Measurements from ENCODE around the gene ABHD10.
"Not testable (repeated sequence)": the region's sequence is repeated elsewhere in the genome, so short reads cannot be mapped to it uniquely, and the experiment has no call there.

ABHD10 gene

DNA sequence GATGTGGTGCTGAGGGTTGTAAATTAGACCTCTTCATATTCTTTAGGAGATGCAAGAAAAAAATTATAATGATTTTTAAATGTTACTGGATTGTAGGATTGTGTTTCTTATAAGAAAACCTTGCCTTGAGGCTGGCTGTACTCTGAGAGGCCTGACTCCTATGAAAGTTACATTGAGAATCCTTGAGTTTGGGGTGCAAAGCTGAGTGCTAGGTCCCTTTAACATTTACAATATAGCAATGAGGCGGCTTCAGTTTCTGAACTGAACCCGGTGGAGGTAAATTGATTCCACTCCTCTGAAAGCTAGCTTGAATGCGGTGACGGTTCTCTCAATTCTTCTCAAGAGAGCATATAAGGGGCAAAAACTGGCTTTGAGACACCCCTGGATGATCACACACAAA lies 55.6 kb downstream of the ABHD10 start, which contains the start of gene TMPRSS7:
Gene TMPRSS7, plus strand, starts transcription at position 301 of the 400 bp plus-strand sequence. CDS start 110 bp downstream, outside the sequence.
- Histone ChIP-seq H3K27me3 (ENCODE audit: insufficient read depth, low read length, poor library complexity) (no peaks in the 10 kb centered on the region), H3K79me2 (ENCODE audit: control insufficient read depth, insufficient read depth, low read length) (no peaks in the 10 kb centered on the region), H3K4ac (ENCODE audit: low read depth, low read length) (no peak within 1 kb of the TSS), H3K23ac (ENCODE audit: low read length) (no peak within 1 kb of the TSS), H3K79me1 (ENCODE audit: low read length) (no peaks in the 10 kb centered on the region), H4K5ac (ENCODE audit: low read length) (no peak within 1 kb of the TSS), H3K9ac (ENCODE audit: low read length) (no peak within 1 kb of the TSS), H3K56ac (ENCODE audit: low read length) (no peak within 1 kb of the TSS), H3K27ac (ENCODE audit: low read depth, low read length) (no peak within 1 kb of the TSS), H2BK5ac (ENCODE audit: low read length) (no peak within 1 kb of the TSS), H2BK120ac (ENCODE audit: low read depth, low read length) (no peak within 1 kb of the TSS), H3K4me1 (ENCODE audit: control insufficient read depth, low read depth, low read length) (no peaks in the 10 kb centered on the region), H3K36me3 (ENCODE audit: control insufficient read depth, insufficient read depth, low read length) (no peaks in the 10 kb centered on the region), H4K8ac (ENCODE audit: low read depth, low read length) (no peak within 1 kb of the TSS), H3K4me3 (ENCODE audit: low read length) (no peak within 1 kb of the TSS), H3K4me2 (ENCODE audit: low read length) (no peak within 1 kb of the TSS), H2AK5ac (ENCODE audit: low read length) (no peak within 1 kb of the TSS), H2BK15ac (replicated peaks; ENCODE audit: low read depth) (no peak within 1 kb of the TSS), H3K18ac (ENCODE audit: low read length) (no peak within 1 kb of the TSS)
- no CpG with 5 or more reads among the region's 4 CpGs for WGBS (ENCODE audit: extremely low coverage, insufficient coverage, low lambda C conversion rate)
- no peak for DNase-seq

GRCh38 chr3:112035241-112035640 lies 56.4 kb downstream of the ABHD10 start:
- H2AK5ac ChIP-seq (ENCODE audit: low read length), result no peak overlapping the region
- no peak overlapping the region for H2BK120ac ChIP-seq (ENCODE audit: low read depth, low read length)
- no peak overlapping the region for H3K4me3 ChIP-seq (ENCODE audit: low read length)
- H3K4ac ChIP-seq (ENCODE audit: low read depth, low read length), result no peak overlapping the region
- no peak overlapping the region for H3K23ac ChIP-seq (ENCODE audit: low read length)
- no peaks in the 10 kb centered on the region for H3K79me2 ChIP-seq (ENCODE audit: control insufficient read depth, insufficient read depth, low read length)
- H2BK5ac ChIP-seq (ENCODE audit: low read length), result no peak overlapping the region
- no peak overlapping the region for H3K4me2 ChIP-seq (ENCODE audit: low read length)
- no peak overlapping the region for H3K56ac ChIP-seq (ENCODE audit: low read length)
- no peak overlapping the region for H2BK15ac ChIP-seq (replicated peaks; ENCODE audit: low read depth)
- no peak for DNase-seq
- H3K9ac ChIP-seq (ENCODE audit: low read length), result no peak overlapping the region
- H3K4me1 ChIP-seq (ENCODE audit: control insufficient read depth, low read depth, low read length), result no peaks in the 10 kb centered on the region
- no peaks in the 10 kb centered on the region for H3K79me1 ChIP-seq (ENCODE audit: low read length)
- no peaks in the 10 kb centered on the region for H3K36me3 ChIP-seq (ENCODE audit: control insufficient read depth, insufficient read depth, low read length)
- H4K5ac ChIP-seq (ENCODE audit: low read length), result no peak overlapping the region
- no peak overlapping the region for H4K8ac ChIP-seq (ENCODE audit: low read depth, low read length)
- H3K27ac ChIP-seq (ENCODE audit: low read depth, low read length), result no peak overlapping the region
- no CpG with 5 or more reads among the region's 3 CpGs for WGBS (ENCODE audit: extremely low coverage, insufficient coverage, low lambda C conversion rate)
- H3K18ac ChIP-seq (ENCODE audit: low read length), result no peak overlapping the region
- no peaks in the 10 kb centered on the region for H3K27me3 ChIP-seq (ENCODE audit: insufficient read depth, low read length, poor library complexity)

DNA sequence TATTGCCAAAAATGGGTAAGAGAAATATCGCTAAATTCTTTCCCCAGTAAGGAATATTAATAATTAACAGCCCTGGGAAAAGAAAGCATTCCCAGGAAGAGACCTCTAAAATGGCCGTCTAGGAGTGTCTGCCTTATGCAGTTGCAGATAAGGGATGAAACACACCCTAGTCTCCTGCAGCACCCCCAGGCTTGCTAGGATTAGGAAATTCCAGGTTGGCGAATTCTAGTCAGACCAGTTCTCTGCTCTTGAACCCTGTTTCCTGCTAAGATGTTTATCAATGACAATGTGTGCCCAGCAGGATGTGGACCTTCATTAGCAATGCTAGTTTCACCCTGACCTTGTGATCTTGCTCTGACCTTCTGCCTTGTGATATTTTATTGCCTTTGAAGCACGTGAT lies 58.4 kb downstream of the ABHD10 start:
- H3K4me3 ChIP-seq (ENCODE audit: low read length); H2BK5ac ChIP-seq (ENCODE audit: low read length); H3K4me1 ChIP-seq (ENCODE audit: control insufficient read depth, low read depth, low read length); H3K36me3 ChIP-seq (ENCODE audit: control insufficient read depth, insufficient read depth, low read length); H3K56ac ChIP-seq (ENCODE audit: low read length); H3K9ac ChIP-seq (ENCODE audit: low read length); H3K4me2 ChIP-seq (ENCODE audit: low read length); H4K8ac ChIP-seq (ENCODE audit: low read depth, low read length); H2BK120ac ChIP-seq (ENCODE audit: low read depth, low read length); H3K27me3 ChIP-seq (ENCODE audit: insufficient read depth, low read length, poor library complexity); DNase-seq; H2AK5ac ChIP-seq (ENCODE audit: low read length); H2BK15ac ChIP-seq (replicated peaks; ENCODE audit: low read depth); H4K5ac ChIP-seq (ENCODE audit: low read length); H3K79me1 ChIP-seq (ENCODE audit: low read length); H3K79me2 ChIP-seq (ENCODE audit: control insufficient read depth, insufficient read depth, low read length); H3K18ac ChIP-seq (ENCODE audit: low read length); H3K27ac ChIP-seq (ENCODE audit: low read depth, low read length); H3K23ac ChIP-seq (ENCODE audit: low read length); H3K4ac ChIP-seq (ENCODE audit: low read depth, low read length): not testable (repeated sequence)
- no CpG with 5 or more reads among the region's 4 CpGs for WGBS (ENCODE audit: extremely low coverage, insufficient coverage, low lambda C conversion rate)

DNA sequence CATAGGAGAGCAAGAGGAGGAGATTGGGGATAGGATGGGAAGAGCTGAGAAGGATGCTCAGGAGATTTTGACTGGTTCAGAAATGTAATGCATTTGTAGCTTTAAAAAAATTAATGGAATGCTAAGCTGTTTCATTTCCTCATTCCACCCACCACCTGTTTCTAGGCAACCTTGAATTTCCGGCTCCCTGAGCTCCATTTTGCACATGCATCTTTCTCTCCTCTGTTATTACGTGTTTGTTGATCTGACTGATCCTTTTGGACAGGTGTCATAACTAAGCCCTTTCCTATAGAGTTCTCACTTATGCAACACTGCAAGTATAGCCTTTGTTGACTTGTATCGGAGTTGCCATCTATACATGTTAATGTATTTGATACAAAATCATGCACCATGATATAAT lies 60.0 kb downstream of the ABHD10 start:
- Histone ChIP-seq H2AK5ac (ENCODE audit: low read length) (no peak overlapping the region), H3K4me1 (ENCODE audit: control insufficient read depth, low read depth, low read length) (no peaks in the 10 kb centered on the region), H4K5ac (ENCODE audit: low read length) (no peak overlapping the region), H3K9ac (ENCODE audit: low read length) (no peak overlapping the region), H2BK5ac (ENCODE audit: low read length) (no peak overlapping the region), H3K23ac (ENCODE audit: low read length) (no peak overlapping the region), H2BK15ac (replicated peaks; ENCODE audit: low read depth) (no peak overlapping the region), H3K4me2 (ENCODE audit: low read length) (no peak overlapping the region), H3K79me1 (ENCODE audit: low read length) (no peaks in the 10 kb centered on the region), H3K4ac (ENCODE audit: low read depth, low read length) (no peak overlapping the region), H3K56ac (ENCODE audit: low read length) (no peak overlapping the region), H3K4me3 (ENCODE audit: low read length) (no peak overlapping the region), H3K79me2 (ENCODE audit: control insufficient read depth, insufficient read depth, low read length) (no peaks in the 10 kb centered on the region), H3K27me3 (ENCODE audit: insufficient read depth, low read length, poor library complexity) (no peaks in the 10 kb centered on the region), H4K8ac (ENCODE audit: low read depth, low read length) (no peak overlapping the region), H3K18ac (ENCODE audit: low read length) (no peak overlapping the region), H3K27ac (ENCODE audit: low read depth, low read length) (no peak overlapping the region), H2BK120ac (ENCODE audit: low read depth, low read length) (no peak overlapping the region), H3K36me3 (ENCODE audit: control insufficient read depth, insufficient read depth, low read length) (no peaks in the 10 kb centered on the region)
- DNase-seq, result no peak
- no CpG with 5 or more reads among the region's 3 CpGs for WGBS (ENCODE audit: extremely low coverage, insufficient coverage, low lambda C conversion rate)

GRCh38 chr3:112041321-112041720 lies 62.5 kb downstream of the ABHD10 start:
- DNase-seq, result no peak
- Histone ChIP-seq H3K79me2 (ENCODE audit: control insufficient read depth, insufficient read depth, low read length) (no peaks in the 10 kb centered on the region), H3K27ac (ENCODE audit: low read depth, low read length) (no peak overlapping the region), H3K4me1 (ENCODE audit: control insufficient read depth, low read depth, low read length) (no peaks in the 10 kb centered on the region), H4K5ac (ENCODE audit: low read length) (no peak overlapping the region), H2BK120ac (ENCODE audit: low read depth, low read length) (no peak overlapping the region), H3K79me1 (ENCODE audit: low read length) (no peaks in the 10 kb centered on the region), H3K4me2 (ENCODE audit: low read length) (no peak overlapping the region), H2BK5ac (ENCODE audit: low read length) (no peak overlapping the region), H3K18ac (ENCODE audit: low read length) (no peak overlapping the region), H3K27me3 (ENCODE audit: insufficient read depth, low read length, poor library complexity) (no peaks in the 10 kb centered on the region), H3K36me3 (ENCODE audit: control insufficient read depth, insufficient read depth, low read length) (no peaks in the 10 kb centered on the region), H3K4ac (ENCODE audit: low read depth, low read length) (no peak overlapping the region), H2BK15ac (replicated peaks; ENCODE audit: low read depth) (no peak overlapping the region), H3K4me3 (ENCODE audit: low read length) (no peak overlapping the region), H3K56ac (ENCODE audit: low read length) (no peak overlapping the region), H3K9ac (ENCODE audit: low read length) (no peak overlapping the region), H3K23ac (ENCODE audit: low read length) (no peak overlapping the region), H2AK5ac (ENCODE audit: low read length) (no peak overlapping the region), H4K8ac (ENCODE audit: low read depth, low read length) (no peak overlapping the region)

- H3K79me1 ChIP-seq (ENCODE audit: low read length), result no peaks in the 10 kb centered on the region
- no peak overlapping the region for H2BK5ac ChIP-seq (ENCODE audit: low read length)
- no CpG with 5 or more reads among the region's 6 CpGs for WGBS (ENCODE audit: extremely low coverage, insufficient coverage, low lambda C conversion rate)
- no peak overlapping the region for H2BK15ac ChIP-seq (replicated peaks; ENCODE audit: low read depth)
- H3K18ac ChIP-seq (ENCODE audit: low read length), result no peak overlapping the region
- no peak overlapping the region for H3K27ac ChIP-seq (ENCODE audit: low read depth, low read length)
- H3K4ac ChIP-seq (ENCODE audit: low read depth, low read length), result no peak overlapping the region
- H3K4me2 ChIP-seq (ENCODE audit: low read length), result no peak overlapping the region
- H3K4me1 ChIP-seq (ENCODE audit: control insufficient read depth, low read depth, low read length), result no peaks in the 10 kb centered on the region
- H3K56ac ChIP-seq (ENCODE audit: low read length), result no peak overlapping the region
- no peaks in the 10 kb centered on the region for H3K27me3 ChIP-seq (ENCODE audit: insufficient read depth, low read length, poor library complexity)
- no peaks in the 10 kb centered on the region for H3K79me2 ChIP-seq (ENCODE audit: control insufficient read depth, insufficient read depth, low read length)
- no peak overlapping the region for H2BK120ac ChIP-seq (ENCODE audit: low read depth, low read length)
- no peak overlapping the region for H2AK5ac ChIP-seq (ENCODE audit: low read length)
- no peak overlapping the region for H4K8ac ChIP-seq (ENCODE audit: low read depth, low read length)
- no peak overlapping the region for H3K9ac ChIP-seq (ENCODE audit: low read length)
- no peak overlapping the region for H3K4me3 ChIP-seq (ENCODE audit: low read length)
- no peak for DNase-seq
- no peak overlapping the region for H4K5ac ChIP-seq (ENCODE audit: low read length)
- no peak overlapping the region for H3K23ac ChIP-seq (ENCODE audit: low read length)
- H3K36me3 ChIP-seq (ENCODE audit: control insufficient read depth, insufficient read depth, low read length), result no peaks in the 10 kb centered on the region
Measured at GRCh38 chr3:112042842-112043280, 64.0 kb downstream of the ABHD10 start.
